HTR-8/SVneo (cell line): ENCODE data around the gene MTARC1.
A peak's percentile ranks its signal among the peaks of the same experiment; 100 is the strongest.

Experiments used
- DNase-seq: peaks from one replicate; pipeline ENCODE4 v3.0.0; 2011; ENCODE audit warnings: low spot score, mixed read lengths; ENCODE audit not compliant: insufficient read length
- FAIRE-seq: peaks from 2 replicates; lab custom pipeline; 2011; peaks lifted over from hg19 to GRCh38; lab: Jason Lieb, UNC

The MTARC1 gene

GRCh38 chr1:220768126-220768601, 18.5 kb upstream of the MTARC1 start:
- FAIRE-seq (no peak), DNase-seq (no peak)

- no peak for DNase-seq
- no peak for FAIRE-seq
Observed at GRCh38 chr1:220769205-220769604, 17.5 kb upstream of the MTARC1 start.

GRCh38 chr1:220770245-220770913, 16.3 kb upstream of the MTARC1 start:
- FAIRE-seq: no peak

GRCh38 chr1:220772846-220773245, 13.9 kb upstream of the MTARC1 start:
- no peak for FAIRE-seq
- DNase-seq: no peak

More at GRCh38 chr1:220770245-220770913, 16.3 kb upstream of the MTARC1 start:
- DNase-seq: no peak

- FAIRE-seq (no peak), DNase-seq (peak; percentile 34)
Observed at GRCh38 chr1:220775240-220775853, 11.4 kb upstream of the MTARC1 start.

GRCh38 chr1:220776254-220776653, 10.5 kb upstream of the MTARC1 start:
- DNase-seq (no peak), FAIRE-seq (no peak)

GRCh38 chr1:220776720-220777326, 9.9 kb upstream of the MTARC1 start:
- peak; percentile 81 for DNase-seq

GRCh38 chr1:220783453-220783852, 3.3 kb upstream of the MTARC1 start:
- DNase-seq (no peak), FAIRE-seq (no peak)

More at GRCh38 chr1:220776720-220777326, 9.9 kb upstream of the MTARC1 start:
- FAIRE-seq: peak; percentile 20

GRCh38 chr1:220784751-220785150, 2.0 kb upstream of the MTARC1 start:
- FAIRE-seq (no peak), DNase-seq (no peak)

GRCh38 chr1:220785166-220786056, 1.3 kb upstream of the MTARC1 start:
- DNase-seq (no peak), FAIRE-seq (no peak)

- DNase-seq (no peak), FAIRE-seq (no peak)
Observed at GRCh38 chr1:220786057-220786336, 716 bp upstream of the MTARC1 start.

GRCh38 chr1:220787069-220787619, 431 bp downstream of the MTARC1 start:
- DNase-seq (no peak), FAIRE-seq (no peak)

GRCh38 chr1:220788900-220789299, 2.2 kb downstream of the MTARC1 start:
- no peak for FAIRE-seq
- DNase-seq: no peak

GRCh38 chr1:220789532-220790147, 2.9 kb downstream of the MTARC1 start:
- DNase-seq: no peak

GRCh38 chr1:220791285-220791684, 4.6 kb downstream of the MTARC1 start:
- DNase-seq: no peak
- peak; percentile 60 for FAIRE-seq

More at GRCh38 chr1:220789532-220790147, 2.9 kb downstream of the MTARC1 start:
- FAIRE-seq: no peak

- no peak for FAIRE-seq
- no peak for DNase-seq
Observed at GRCh38 chr1:220791956-220792355, 5.2 kb downstream of the MTARC1 start.

GRCh38 chr1:220796530-220796929, 9.8 kb downstream of the MTARC1 start:
- DNase-seq: no peak
- FAIRE-seq: peak; percentile 16

GRCh38 chr1:220797044-220797443, 10.3 kb downstream of the MTARC1 start:
- FAIRE-seq (no peak), DNase-seq (no peak)

- no peak for FAIRE-seq
Observed at GRCh38 chr1:220797553-220797952, 10.8 kb downstream of the MTARC1 start.

GRCh38 chr1:220798338-220798737, 11.6 kb downstream of the MTARC1 start:
- no peak for DNase-seq
- FAIRE-seq: no peak

More at GRCh38 chr1:220797553-220797952, 10.8 kb downstream of the MTARC1 start:
- no peak for DNase-seq
